Ureter (tissue), 1 donor: ENCODE data around the gene RGS11. TPM values are rescaled to one million over a fixed set of nuclear protein-coding genes. Genes with fewer than 3 reads are reported as not detected.

Experiments
- DNase-seq: peaks from one replicate; pipeline ENCODE4 v3.0.0-alpha.2; 2020; ENCODE audit warnings: low spot score
- total RNA-seq: library from RNA; stranded (reverse); gene quantifications from one replicate; pipeline ENCODE4 v1.2.4, GENCODE V29; 2023
- donor health status: DM: yes; HTN: yes; CAD: no.

RGS11 gene
- total RNA-seq, 1 donor from 2014 or later: 4.5 TPM

GRCh38 chr16:296806-297510 lies 21.2 kb upstream of the RGS11 start:
- no peak for DNase-seq

GRCh38 chr16:296276-296675 lies 20.5 kb upstream of the RGS11 start:
- DNase-seq: no peak

- no peak for DNase-seq
Observed at GRCh38 chr16:293043-293775, 17.5 kb upstream of the RGS11 start.

GRCh38 chr16:291539-291938 lies 15.8 kb upstream of the RGS11 start:
- no peak for DNase-seq

GRCh38 chr16:290681-291405 lies 15.1 kb upstream of the RGS11 start:
- no peak for DNase-seq

- no peak for DNase-seq
Observed at GRCh38 chr16:290015-290680, 14.4 kb upstream of the RGS11 start.

- no peak for DNase-seq
Observed at GRCh38 chr16:289395-289997, 13.8 kb upstream of the RGS11 start.

GRCh38 chr16:287981-288920 lies 12.5 kb upstream of the RGS11 start:
- DNase-seq: no peak

- DNase-seq: no peak
Observed at GRCh38 chr16:287298-287811, 11.6 kb upstream of the RGS11 start.

- DNase-seq: no peak
Observed at GRCh38 chr16:286491-287297, 10.9 kb upstream of the RGS11 start.

- DNase-seq: no peak
Observed at GRCh38 chr16:285146-286055, 9.7 kb upstream of the RGS11 start.

GRCh38 chr16:284204-285120 lies 8.7 kb upstream of the RGS11 start:
- no peak for DNase-seq

- DNase-seq: no peak
Observed at GRCh38 chr16:283033-283805, 7.5 kb upstream of the RGS11 start, which contains the start of gene PDIA2. Gene PDIA2, plus strand, starts transcription at chr16:283164. Its CDS starts 6 bp downstream, at chr16:283170.

GRCh38 chr16:282491-282890 lies 6.7 kb upstream of the RGS11 start:
- no peak for DNase-seq

GRCh38 chr16:281660-282255 lies 6.0 kb upstream of the RGS11 start:
- no peak for DNase-seq
